ENCODE measurements around the gene ZNF341. TPM values are rescaled to one million over a fixed set of nuclear protein-coding genes. Genes with fewer than 3 reads are reported as not detected.

Gene ZNF341
- total RNA-seq, 1 donor from 2014 or later, result 0.53 TPM

- DNase-seq (ENCODE audit: low read depth) (peak; percentile 56), FAIRE-seq (no peak)
- H3K27me3 ChIP-seq (ENCODE audit: control insufficient read depth, insufficient read depth, low read length), result no peaks in the 10 kb centered on the region
- TF ChIP-seq CTCF (IDR thresholded peaks at IDR 0.05; ENCODE audit: insufficient read depth, low read length, severe bottlenecking), result no peak
- H3K36me3 ChIP-seq (ENCODE audit: control insufficient read depth, insufficient read depth, low read length), result no peaks in the 10 kb centered on the region
- H3K4me3 ChIP-seq (ENCODE audit: low read depth, low read length), result no peak overlapping the region
Observed at GRCh38 chr20:33815671-33816070, 83.9 kb downstream of the ZNF341 start.

GRCh38 chr20:33816191-33816590, 84.4 kb downstream of the ZNF341 start:
- Histone ChIP-seq H3K36me3 (ENCODE audit: control insufficient read depth, insufficient read depth, low read length) (no peaks in the 10 kb centered on the region), H3K27me3 (ENCODE audit: control insufficient read depth, insufficient read depth, low read length) (no peaks in the 10 kb centered on the region), H3K4me3 (ENCODE audit: low read depth, low read length) (no peak overlapping the region)
- FAIRE-seq (no peak), DNase-seq (ENCODE audit: low read depth) (no peak)
- no peak for TF ChIP-seq CTCF (IDR thresholded peaks at IDR 0.05; ENCODE audit: insufficient read depth, low read length, severe bottlenecking)

GRCh38 chr20:33817411-33817810, 85.6 kb downstream of the ZNF341 start:
- FAIRE-seq (no peak), DNase-seq (ENCODE audit: low read depth) (no peak)
- Histone ChIP-seq H3K4me3 (ENCODE audit: low read depth, low read length) (no peak overlapping the region), H3K27me3 (ENCODE audit: control insufficient read depth, insufficient read depth, low read length) (no peaks in the 10 kb centered on the region), H3K36me3 (ENCODE audit: control insufficient read depth, insufficient read depth, low read length) (no peaks in the 10 kb centered on the region)
- no peak for TF ChIP-seq CTCF (IDR thresholded peaks at IDR 0.05; ENCODE audit: insufficient read depth, low read length, severe bottlenecking)

GRCh38 chr20:33819456-33819855, 87.7 kb downstream of the ZNF341 start:
- Histone ChIP-seq H3K36me3 (ENCODE audit: control insufficient read depth, insufficient read depth, low read length) (no peaks in the 10 kb centered on the region), H3K27me3 (ENCODE audit: control insufficient read depth, insufficient read depth, low read length) (no peaks in the 10 kb centered on the region), H3K4me3 (ENCODE audit: low read depth, low read length) (no peak overlapping the region)
- DNase-seq (ENCODE audit: low read depth) (no peak), FAIRE-seq (no peak)
- no peak for TF ChIP-seq CTCF (IDR thresholded peaks at IDR 0.05; ENCODE audit: insufficient read depth, low read length, severe bottlenecking)

GRCh38 chr20:33820362-33820761, 88.6 kb downstream of the ZNF341 start:
- DNase-seq (ENCODE audit: low read depth) (no peak), FAIRE-seq (no peak)
- H3K4me3 ChIP-seq (ENCODE audit: low read depth, low read length), result no peak overlapping the region
- no peak for TF ChIP-seq CTCF (IDR thresholded peaks at IDR 0.05; ENCODE audit: insufficient read depth, low read length, severe bottlenecking)
- H3K36me3 ChIP-seq (ENCODE audit: control insufficient read depth, insufficient read depth, low read length), result peaks cover 1% of the 10 kb centered on the region
- no peaks in the 10 kb centered on the region for H3K27me3 ChIP-seq (ENCODE audit: control insufficient read depth, insufficient read depth, low read length)

GRCh38 chr20:33821270-33821836, 89.6 kb downstream of the ZNF341 start:
- peaks cover 1% of the 10 kb centered on the region for H3K36me3 ChIP-seq (ENCODE audit: control insufficient read depth, insufficient read depth, low read length)
- no peak for FAIRE-seq
- no peaks in the 10 kb centered on the region for H3K27me3 ChIP-seq (ENCODE audit: control insufficient read depth, insufficient read depth, low read length)
- TF ChIP-seq CTCF (IDR thresholded peaks at IDR 0.05; ENCODE audit: insufficient read depth, low read length, severe bottlenecking), result no peak
- no peak for DNase-seq (ENCODE audit: low read depth)
- no peak overlapping the region for H3K4me3 ChIP-seq (ENCODE audit: low read depth, low read length)
